NCI-H128 (cell line): ENCODE results near the gene BCR.
A peak's percentile ranks its signal among the peaks of the same experiment; 100 is the strongest.

Source experiments
- DNase-seq: peaks from one replicate; lab custom pipeline; 2025; ENCODE audit not compliant: unreplicated experiment; lab: John Stamatoyannopoulos, UW

Gene BCR

DNA sequence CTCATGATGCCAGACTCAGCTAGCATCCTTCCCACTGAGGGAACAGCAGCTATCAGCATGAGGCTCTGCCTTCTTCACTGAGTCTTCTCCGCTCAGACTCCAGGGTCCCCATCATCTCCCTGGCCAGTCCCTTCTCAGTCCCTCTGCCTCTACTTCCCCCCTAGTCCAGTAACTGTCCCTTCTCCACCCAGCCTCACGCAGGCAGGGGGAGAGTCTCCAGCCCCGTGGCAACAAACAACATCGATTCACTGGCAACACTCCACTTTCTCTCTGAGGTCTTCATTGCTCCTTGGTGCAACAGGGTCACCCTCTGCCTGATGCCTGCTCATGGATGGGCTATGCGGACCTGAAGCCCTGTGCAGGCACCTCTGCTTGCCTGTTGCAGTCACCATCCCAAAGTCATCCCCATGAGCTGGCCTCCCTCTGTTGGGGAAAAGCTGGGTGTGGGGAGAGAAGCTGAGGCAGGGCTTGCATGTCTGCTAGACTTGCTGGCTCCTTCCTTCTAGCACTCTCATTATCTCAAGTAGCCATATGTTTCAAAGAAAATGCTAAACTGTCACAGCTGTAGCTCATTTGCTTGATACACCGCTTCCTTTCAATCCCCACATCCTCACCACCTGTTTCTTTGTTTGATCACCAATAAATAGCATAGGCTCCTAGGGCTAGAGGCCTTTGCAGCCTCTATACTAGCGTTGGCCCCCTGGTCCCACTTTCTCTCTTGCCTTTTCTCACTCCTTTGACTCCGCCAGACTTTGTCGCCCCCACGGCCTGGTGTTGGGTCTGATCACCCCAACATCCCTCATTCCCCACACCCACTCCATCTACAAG is 4.3 kb upstream of the BCR start:
- no peak for DNase-seq

DNA sequence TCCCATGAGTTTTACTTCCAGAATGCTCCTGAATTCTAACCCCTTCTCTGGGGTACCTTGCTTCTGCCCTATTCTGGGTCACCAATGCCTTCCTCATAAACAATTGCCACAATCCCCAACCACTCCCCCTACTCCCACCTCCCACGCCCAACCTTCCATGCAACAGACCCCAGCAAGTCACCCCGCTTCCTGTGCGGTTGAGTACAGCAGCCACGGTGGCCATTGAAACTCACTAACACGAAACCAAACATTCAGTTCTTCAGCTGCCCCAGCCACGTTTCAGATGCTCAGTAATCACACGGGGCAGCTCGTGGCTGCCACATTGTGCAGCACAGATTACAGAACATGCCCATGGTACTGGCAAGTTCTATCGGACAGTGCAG is 3.7 kb upstream of the BCR start:
- DNase-seq, result no peak

DNA sequence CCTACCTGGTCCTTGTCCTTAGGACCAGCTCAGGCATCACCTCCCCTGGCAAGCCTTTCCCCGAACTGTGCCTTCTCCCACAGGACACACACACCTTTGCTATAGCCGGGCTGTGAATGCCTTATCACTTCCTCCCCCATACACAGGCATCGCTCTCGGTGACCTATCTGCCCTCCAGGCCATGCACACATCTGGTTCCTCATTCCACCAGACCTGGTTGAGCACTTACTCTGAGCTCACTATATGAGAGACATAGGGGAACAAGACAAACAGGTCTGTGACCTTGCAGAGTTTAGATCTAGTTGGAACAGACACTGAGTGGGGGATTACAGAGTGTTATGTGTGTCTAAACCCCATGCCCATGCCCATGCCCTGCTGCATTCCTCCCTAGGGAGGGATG is 3.1 kb upstream of the BCR start:
- DNase-seq, result no peak

DNA sequence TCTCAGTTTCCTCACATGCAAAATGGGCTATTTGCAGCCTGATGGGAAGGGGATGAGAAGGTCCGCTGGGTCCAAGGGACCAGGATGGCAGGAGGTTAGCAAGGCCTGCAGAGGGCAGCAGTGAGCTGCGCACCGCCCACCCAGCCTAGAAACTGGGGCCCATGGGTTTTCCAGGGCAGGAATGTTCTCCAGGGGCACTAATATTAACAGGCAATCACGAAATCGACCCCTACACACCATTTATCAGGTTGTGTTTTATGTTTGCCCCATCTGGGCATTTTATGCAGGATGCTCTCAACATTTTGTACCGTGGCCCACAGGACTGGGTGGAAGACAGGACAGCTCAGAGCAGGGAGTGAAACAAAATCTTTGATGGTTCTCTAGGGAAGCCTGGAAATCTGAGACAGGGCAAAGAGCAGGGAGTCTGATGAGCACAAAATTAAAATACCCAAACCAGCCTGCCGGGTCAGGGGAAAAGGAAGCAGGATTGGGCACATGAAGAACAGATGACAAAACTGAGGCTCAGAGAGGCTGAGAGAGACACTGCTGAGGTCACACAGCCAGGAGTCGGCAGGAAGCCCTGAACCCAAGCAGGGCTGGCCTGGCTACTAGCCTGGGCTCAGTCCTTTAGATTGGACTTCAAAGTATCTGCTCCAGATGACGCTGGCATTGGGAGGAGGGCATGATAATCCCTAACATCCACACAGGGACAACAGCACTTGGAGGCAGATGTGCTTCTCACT is 1.6 kb upstream of the BCR start:
- DNase-seq, result peak; percentile 18

- DNase-seq, result no peak
Observed at GRCh38 chr22:23179381-23180299, 669 bp upstream of the BCR start.

DNA sequence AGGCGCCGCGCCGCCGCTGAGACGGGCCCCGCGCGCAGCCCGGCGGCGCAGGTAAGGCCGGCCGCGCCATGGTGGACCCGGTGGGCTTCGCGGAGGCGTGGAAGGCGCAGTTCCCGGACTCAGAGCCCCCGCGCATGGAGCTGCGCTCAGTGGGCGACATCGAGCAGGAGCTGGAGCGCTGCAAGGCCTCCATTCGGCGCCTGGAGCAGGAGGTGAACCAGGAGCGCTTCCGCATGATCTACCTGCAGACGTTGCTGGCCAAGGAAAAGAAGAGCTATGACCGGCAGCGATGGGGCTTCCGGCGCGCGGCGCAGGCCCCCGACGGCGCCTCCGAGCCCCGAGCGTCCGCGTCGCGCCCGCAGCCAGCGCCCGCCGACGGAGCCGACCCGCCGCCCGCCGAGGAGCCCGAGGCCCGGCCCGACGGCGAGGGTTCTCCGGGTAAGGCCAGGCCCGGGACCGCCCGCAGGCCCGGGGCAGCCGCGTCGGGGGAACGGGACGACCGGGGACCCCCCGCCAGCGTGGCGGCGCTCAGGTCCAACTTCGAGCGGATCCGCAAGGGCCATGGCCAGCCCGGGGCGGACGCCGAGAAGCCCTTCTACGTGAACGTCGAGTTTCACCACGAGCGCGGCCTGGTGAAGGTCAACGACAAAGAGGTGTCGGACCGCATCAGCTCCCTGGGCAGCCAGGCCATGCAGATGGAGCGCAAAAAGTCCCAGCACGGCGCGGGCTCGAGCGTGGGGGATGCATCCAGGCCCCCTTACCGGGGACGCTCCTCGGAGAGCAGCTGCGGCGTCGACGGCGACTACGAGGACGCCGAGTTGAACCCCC is 798 bp downstream of the BCR start:
- DNase-seq, result no peak

GRCh38 chr22:23181721-23182308 is 1.5 kb downstream of the BCR start:
- DNase-seq, result no peak

GRCh38 chr22:23182309-23183060 is 2.2 kb downstream of the BCR start:
- peak; percentile 56 for DNase-seq

DNA sequence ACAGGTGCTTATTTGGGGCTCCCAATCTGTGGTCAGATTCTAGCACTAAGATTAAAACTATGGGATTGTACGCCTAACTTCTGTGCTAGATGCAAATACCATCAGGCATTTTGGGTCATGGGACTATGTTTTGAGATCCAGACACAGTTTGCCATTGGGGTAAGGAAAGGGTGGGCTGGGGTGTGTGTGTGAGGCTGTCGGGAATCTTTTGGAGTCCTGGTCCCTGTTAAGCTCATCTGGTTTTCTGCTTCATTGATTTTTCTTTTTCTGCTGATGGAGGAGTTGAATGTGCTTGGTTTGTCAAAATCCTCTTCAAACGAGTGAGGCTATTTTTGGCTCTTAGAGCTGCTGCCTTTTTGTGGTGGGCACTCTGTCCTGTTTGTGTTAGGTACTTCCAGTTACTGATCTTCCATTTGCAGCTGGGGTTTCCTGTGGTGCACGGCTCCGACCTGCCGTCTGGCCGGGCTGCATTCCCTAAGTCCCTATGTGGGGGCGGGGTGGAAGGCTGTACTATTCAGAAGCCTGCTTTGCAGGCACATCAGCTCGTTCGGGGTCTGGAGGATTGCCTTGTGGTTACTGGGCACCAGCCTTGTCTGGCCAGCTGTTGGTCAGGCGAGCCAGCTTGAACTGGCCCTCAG is 2.9 kb downstream of the BCR start:
- no peak for DNase-seq

DNA sequence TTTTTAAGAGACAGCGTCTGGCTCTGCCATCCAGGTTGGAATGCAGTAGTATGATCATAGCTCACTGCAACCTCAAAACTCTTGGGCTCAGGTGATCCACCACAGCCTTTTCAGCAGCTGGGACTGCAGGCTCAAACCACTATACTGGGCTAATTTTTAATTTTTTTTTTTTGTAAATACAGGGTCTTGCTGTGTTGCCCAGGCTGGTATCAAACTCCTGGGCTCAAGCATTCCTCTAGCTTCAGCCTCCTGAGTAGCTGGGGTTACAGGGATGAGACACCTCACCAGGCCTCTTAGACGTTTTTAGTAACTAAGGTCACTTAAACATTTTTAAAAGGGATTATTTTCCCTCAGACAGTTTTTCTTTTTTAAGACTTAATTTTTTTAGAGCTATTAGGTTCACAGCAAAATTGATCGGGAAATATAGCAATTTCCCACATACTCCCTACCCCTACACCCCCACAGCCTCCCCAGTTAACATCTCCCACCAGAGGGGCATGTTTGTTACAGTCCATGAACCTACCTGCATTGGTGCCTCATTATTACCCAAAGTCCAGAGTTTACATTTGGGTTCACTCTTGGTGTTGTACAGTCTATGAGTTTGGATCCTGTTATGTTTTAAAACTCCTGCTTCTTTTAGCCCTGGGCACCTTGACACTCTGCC is 3.9 kb downstream of the BCR start:
- no peak for DNase-seq

- DNase-seq, result no peak
Observed at GRCh38 chr22:23184764-23185113, 4.4 kb downstream of the BCR start.

DNA sequence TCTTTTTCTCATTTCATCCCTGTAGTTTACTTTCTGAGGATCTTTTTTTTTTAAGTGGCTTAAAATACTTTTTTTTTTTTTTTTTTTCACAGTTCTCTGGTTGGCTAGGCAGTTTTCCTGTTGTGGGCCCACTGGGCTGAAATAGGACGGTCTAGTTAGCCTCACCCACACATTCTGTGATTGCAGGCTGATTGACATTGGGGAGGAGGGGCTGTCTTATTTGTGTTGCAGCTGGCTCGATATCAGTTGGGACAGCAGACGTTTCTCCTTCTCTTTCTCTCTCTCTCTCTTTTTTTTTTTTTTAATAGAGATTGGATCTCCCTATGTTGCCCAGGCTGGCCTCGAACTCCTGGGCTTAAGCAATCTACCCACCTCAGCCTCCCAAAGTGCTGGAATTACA is 6.9 kb downstream of the BCR start:
- no peak for DNase-seq

DNA sequence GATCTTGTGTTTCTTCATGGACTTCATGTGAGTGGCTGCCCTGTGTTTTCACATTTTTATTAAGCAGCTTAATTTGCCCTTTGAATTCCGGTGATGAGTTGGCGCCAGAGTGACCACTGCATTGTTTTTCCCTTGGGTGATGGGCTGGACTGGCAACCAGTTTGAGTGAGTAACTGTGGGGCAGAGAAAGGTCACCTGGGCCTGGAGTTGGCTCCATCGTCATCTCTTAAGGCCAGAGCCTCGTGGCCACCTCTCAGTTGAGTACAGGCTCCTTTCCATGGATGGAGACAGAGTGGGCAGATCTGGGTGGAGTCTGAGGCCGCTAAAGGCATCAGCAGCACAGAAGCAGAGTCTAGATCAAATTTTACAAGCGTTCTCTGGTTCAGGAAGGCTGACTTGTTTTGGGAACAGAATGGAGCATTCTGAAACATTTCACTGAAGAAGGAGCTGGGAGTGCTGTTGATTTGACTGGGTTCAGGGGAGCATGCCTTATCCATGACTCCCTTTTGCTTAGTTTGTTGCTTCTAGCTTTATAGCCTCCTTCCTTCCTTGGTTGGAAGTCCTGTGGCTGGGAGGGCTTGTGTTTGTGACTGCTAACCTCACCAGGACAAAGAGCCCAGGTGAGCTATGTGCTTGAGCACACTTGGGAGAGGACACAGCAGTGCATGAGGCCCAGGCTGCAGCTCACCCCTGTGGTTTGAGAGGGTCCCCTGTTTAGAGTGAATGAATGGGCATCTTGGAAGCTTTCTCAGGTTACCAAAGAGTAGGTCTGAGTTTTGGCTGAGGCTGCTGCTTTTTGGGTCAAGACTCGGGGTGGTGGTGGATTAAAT is 7.8 kb downstream of the BCR start:
- DNase-seq, result no peak

DNA sequence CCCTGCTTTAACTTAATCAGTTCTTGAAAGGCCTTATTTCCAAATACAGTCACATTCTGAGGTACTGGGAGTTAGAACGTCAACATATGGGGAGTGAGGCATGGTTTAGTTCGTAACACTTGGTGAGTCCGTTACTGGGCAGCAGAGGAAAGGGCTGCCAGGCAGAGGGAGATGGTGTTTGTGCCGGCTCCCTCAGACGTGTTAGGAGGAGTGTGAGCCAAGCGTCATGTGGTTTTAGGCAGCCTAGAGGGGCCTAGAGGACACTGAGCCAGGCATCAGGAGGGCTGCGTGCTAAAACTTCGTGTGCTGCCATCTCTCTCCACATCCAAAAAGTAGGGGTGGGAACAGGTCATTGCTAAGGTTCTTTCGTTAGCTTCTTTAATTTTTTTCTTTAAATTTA is 10.2 kb downstream of the BCR start:
- DNase-seq, result no peak

DNA sequence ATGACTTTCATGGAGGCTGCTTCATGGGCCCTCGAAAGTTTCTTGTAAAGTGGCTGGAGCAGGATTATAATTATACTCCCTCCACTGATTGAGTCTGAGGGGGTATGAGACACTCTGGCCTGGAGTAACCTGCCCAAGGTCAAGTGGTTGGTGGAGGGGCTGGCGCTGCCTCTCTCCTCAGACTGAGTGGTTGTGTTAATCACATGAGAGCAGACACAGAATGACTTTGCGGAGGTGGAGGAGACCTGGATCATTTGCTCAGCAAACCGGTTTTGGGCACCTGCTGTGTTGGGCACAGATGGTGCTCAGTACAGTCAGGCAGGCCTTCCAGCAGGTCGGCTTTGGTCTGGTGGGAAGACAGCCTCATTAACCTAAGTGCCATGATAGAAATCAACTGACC is 11.8 kb downstream of the BCR start:
- DNase-seq, result no peak

GRCh38 chr22:23192558-23192957 is 12.2 kb downstream of the BCR start:
- DNase-seq, result no peak

DNA sequence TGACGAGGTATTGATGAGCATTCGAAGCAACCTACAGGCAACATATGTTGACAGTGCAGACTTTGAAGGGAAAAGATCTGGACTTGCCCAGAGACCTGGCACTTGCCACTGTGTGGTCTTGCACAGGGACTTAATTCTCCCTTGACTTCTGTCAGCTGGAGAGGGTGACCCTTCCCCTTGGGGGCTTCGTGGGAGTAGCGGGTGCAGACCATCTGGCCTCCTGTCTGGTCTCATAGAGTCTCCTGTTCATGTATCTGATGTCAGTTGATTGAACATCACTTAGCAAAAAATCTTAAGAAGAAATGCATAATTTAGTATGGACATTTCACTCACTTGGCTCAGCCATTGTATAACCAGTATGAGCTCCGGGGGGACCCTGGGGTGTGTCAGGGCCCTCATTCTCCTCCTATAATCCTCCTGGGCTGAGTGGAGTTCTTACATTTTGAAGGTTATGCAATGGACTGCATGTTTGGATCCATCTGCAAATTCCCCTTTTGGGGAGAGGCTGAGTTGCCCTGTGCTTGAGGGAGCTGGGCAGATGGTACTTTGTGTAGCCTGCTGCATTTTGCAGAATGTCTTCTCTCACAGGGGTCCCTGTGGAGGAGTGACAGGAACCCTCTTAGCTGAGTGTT is 13.0 kb downstream of the BCR start:
- no peak for DNase-seq
